Immature natural killer cell (primary cell): ENCODE measurements around the gene TSSK2. TPM values are rescaled to one million over a fixed set of nuclear protein-coding genes. Genes with fewer than 3 reads are reported as not detected.
"Not testable (repeated sequence)": the region's sequence is repeated elsewhere in the genome, so short reads cannot be mapped to it uniquely, and the experiment has no call there.

Source experiments
- DNase-seq, 3 donors: peaks; one replicate each; pipeline ENCODE4 v3.0.0; 2022; ENCODE audit warnings: mixed read lengths in 1 of 3
- H3K27ac Mint-ChIP-seq, 6 donors: one replicate each; pipeline ENCODE4 v1.8.0; 2020; ENCODE audit warnings: mixed read lengths in 6 of 6, mild to moderate bottlenecking in 5 of 6, inconsistent platforms in 4 of 6, moderate library complexity in 3 of 6
- H3K27me3 Mint-ChIP-seq, 3 donors: one replicate each; pipeline ENCODE4 v1.8.0; 2020 to 2021; ENCODE audit warnings: low read depth in 3 of 3, mild to moderate bottlenecking in 3 of 3, mixed read lengths in 3 of 3, moderate library complexity in 3 of 3, inconsistent platforms in 1 of 3
- H3K36me3 Mint-ChIP-seq, 3 donors: one replicate each; pipeline ENCODE4 v1.8.0; 2020; ENCODE audit warnings: mixed read lengths in 3 of 3, inconsistent platforms in 2 of 3, mild to moderate bottlenecking in 2 of 3
- H3K4me1 Mint-ChIP-seq, 2 donors: one replicate each; pipeline ENCODE4 v1.8.0; 2020; ENCODE audit warnings: inconsistent platforms in 2 of 2, mild to moderate bottlenecking in 2 of 2, mixed read lengths in 2 of 2, moderate library complexity in 1 of 2
- H3K4me3 Mint-ChIP-seq, 5 donors: one replicate each; pipeline ENCODE4 v1.8.0; 2020; ENCODE audit warnings: mild to moderate bottlenecking in 5 of 5, mixed read lengths in 5 of 5, inconsistent platforms in 3 of 5, moderate library complexity in 3 of 5
- H3K9me3 Mint-ChIP-seq, 6 donors: one replicate each; pipeline ENCODE4 v1.8.0; 2020; ENCODE audit warnings: mild to moderate bottlenecking in 6 of 6, mixed read lengths in 6 of 6, inconsistent platforms in 4 of 6, moderate library complexity in 3 of 6
- polyA plus RNA-seq, 3 donors: library from polyadenylated mRNA; unstranded; fragments of 300-500 nt; fragmentation: Illumina TruSeq; gene quantifications; one replicate each; pipeline ENCODE4 v1.2.3, GENCODE V29; 2021

TSSK2 gene
- not detected for polyA plus RNA-seq

DNA sequence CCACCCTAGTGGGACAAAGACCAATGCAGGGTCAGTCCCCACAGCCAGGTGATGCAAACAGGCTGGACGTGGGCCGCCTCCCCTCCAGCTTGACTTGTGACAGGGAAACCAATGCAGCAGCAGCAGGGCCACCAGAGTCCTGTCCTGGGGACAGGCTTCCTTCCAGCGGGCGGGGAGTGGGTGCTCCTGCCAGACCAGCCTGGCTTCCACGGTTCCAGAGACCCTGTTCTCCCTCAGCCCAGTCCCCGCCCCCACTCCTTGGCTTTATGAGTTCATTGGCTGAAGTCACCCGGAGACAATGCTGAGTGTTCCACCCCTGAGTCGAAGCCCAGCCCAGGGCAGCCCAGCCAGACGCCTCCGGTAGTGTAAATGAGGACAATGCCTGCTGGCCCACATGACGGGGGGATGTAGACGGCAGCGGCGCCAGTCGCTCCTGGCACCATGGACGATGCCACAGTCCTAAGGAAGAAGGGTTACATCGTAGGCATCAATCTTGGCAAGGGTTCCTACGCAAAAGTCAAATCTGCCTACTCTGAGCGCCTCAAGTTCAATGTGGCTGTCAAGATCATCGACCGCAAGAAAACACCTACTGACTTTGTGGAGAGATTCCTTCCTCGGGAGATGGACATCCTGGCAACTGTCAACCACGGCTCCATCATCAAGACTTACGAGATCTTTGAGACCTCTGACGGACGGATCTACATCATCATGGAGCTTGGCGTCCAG lies at the start of gene TSSK2:
Gene TSSK2, plus strand, starts transcription at position 350 of the 726 bp plus-strand sequence. Its CDS starts 92 bp downstream, at position 442.
- no peaks in the 10 kb centered on the region for H3K4me1 Mint-ChIP-seq
- H3K27ac Mint-ChIP-seq = no peak within 1 kb of the TSS
- H3K36me3 Mint-ChIP-seq = peaks cover 5 to 8% (median 5%) of the 10 kb centered on the region in 3 donors
- H3K9me3 Mint-ChIP-seq = no peaks in the 10 kb centered on the region
- peaks cover 2 to 5% (median 5%) of the 10 kb centered on the region in 3 donors for H3K27me3 Mint-ChIP-seq
- no peak within 1 kb of the TSS for H3K4me3 Mint-ChIP-seq
- no peak for DNase-seq

DNA sequence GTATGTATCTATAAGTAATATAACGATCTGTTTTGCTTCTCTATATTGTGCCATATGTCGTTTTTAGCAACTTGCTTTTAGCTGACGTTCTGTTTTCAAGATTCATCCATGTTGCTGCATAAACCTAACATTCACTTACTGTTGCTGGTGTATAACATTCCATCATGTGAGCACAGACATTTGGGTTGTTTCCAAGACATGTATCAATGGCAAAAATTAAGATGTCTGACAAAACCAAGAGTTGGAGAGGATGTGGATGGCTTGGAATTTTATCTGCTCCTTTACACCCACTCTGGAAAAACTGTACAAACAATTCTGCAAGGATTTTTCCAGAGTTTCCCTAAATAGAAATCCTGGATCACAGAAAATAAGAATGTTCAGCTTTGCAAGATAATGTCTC lies 49.8 kb upstream of the TSSK2 start:
- peaks cover 13 to 30% of the 10 kb centered on the region in 2 donors for H3K4me1 Mint-ChIP-seq

DNA sequence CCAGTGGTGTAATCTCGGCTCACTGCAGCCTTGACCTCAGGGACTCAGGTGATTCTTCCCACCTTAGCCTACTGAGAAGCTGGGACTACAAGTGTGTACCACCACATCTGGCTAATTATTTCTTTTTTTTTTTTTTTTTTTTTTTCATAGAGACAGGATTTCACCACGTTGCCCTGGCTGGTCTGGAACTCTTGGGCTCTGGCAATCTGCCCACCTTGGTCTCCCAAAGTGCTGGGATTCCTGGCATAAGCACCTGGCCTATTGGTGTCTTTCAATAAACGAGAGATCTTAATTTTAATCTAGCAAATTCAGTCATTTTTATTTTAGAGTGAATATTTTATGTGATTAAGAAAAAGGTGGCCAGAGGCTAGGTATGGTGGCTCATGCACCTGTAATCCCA lies 49.0 kb upstream of the TSSK2 start:
- no peak overlapping the region for H3K4me3 Mint-ChIP-seq
- DNase-seq = no peak
- peaks cover 8 to 12% (median 8%) of the 10 kb centered on the region in 3 donors for H3K36me3 Mint-ChIP-seq
- H3K27ac Mint-ChIP-seq = no peak overlapping the region
- peaks cover 19 to 35% of the 10 kb centered on the region in 2 donors for H3K4me1 Mint-ChIP-seq
- no peaks in the 10 kb centered on the region for H3K9me3 Mint-ChIP-seq
- H3K27me3 Mint-ChIP-seq = peaks cover 0 to 3% (median 0%) of the 10 kb centered on the region in 3 donors

More for the DNA sequence above, 49.8 kb upstream of the TSSK2 start:
- peaks cover 5 to 12% (median 5%) of the 10 kb centered on the region in 3 donors for H3K36me3 Mint-ChIP-seq
- no peaks in the 10 kb centered on the region for H3K9me3 Mint-ChIP-seq
- H3K27ac Mint-ChIP-seq = no peak overlapping the region
- no peak overlapping the region for H3K4me3 Mint-ChIP-seq
- H3K27me3 Mint-ChIP-seq = peaks cover 0 to 3% (median 0%) of the 10 kb centered on the region in 3 donors
- DNase-seq = no peak

- H3K4me3 Mint-ChIP-seq = no peak overlapping the region
- peak overlapping the region in 1 of 6 donors; percentile 16 for H3K27ac Mint-ChIP-seq
- H3K27me3 Mint-ChIP-seq = peaks cover 0 to 3% (median 0%) of the 10 kb centered on the region in 3 donors
Observed at GRCh38 chr22:19082793-19083192, 48.3 kb upstream of the TSSK2 start.

GRCh38 chr22:19084126-19084525 lies 47.0 kb upstream of the TSSK2 start:
- not testable (repeated sequence) for H3K27ac Mint-ChIP-seq, DNase-seq, H3K4me3 Mint-ChIP-seq, H3K27me3 Mint-ChIP-seq, H3K9me3 Mint-ChIP-seq
- peaks cover 8 to 21% (median 18%) of the 10 kb centered on the region in 3 donors for H3K36me3 Mint-ChIP-seq
- peaks cover 21 to 28% of the 10 kb centered on the region in 2 donors for H3K4me1 Mint-ChIP-seq

More at GRCh38 chr22:19082793-19083192, 48.3 kb upstream of the TSSK2 start:
- Mint-ChIP-seq H3K36me3 (peaks cover 8 to 12% (median 9%) of the 10 kb centered on the region in 3 donors), H3K4me1 (peaks cover 19 to 35% of the 10 kb centered on the region in 2 donors), H3K9me3 (no peaks in the 10 kb centered on the region)
- no peak for DNase-seq

GRCh38 chr22:19084586-19084985 lies 46.5 kb upstream of the TSSK2 start:
- not testable (repeated sequence) for H3K4me3 Mint-ChIP-seq, H3K9me3 Mint-ChIP-seq, DNase-seq, H3K27me3 Mint-ChIP-seq, H3K27ac Mint-ChIP-seq
- Mint-ChIP-seq H3K4me1 (peaks cover 21 to 28% of the 10 kb centered on the region in 2 donors), H3K36me3 (peaks cover 8 to 21% (median 18%) of the 10 kb centered on the region in 3 donors)

DNA sequence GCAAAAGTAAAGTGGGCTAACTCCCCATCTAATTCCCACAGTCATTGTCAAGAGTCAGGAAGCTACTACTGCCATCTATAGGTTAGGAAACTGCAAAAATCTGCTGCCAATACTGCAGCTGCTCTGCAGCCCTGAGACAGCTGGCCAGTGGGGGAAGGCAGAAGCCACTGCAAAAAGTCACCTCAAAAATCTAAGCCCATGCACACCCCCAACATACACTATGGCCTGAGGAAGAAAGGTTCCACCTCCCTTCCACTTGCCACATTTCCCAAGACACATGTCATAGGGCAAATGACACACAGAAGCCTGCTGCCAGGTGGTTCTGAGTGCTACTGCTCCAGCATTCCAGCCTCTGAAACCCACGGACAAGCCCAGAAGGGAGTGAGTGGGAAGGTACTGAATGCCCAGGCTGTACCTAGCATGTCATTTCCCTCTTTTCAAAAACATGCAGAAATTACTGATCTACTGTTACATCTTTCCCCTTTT lies 45.8 kb upstream of the TSSK2 start:
- Mint-ChIP-seq H3K4me1 (peaks cover 21 to 32% of the 10 kb centered on the region in 2 donors), H3K27me3 (peaks cover 0 to 3% (median 0%) of the 10 kb centered on the region in 3 donors)

GRCh38 chr22:19086417-19086816 lies 44.7 kb upstream of the TSSK2 start:
- no peaks in the 10 kb centered on the region for H3K9me3 Mint-ChIP-seq
- H3K36me3 Mint-ChIP-seq = peaks cover 8 to 21% (median 18%) of the 10 kb centered on the region in 3 donors
- no peak overlapping the region for H3K4me3 Mint-ChIP-seq
- peak overlapping the region in 3 of 6 donors; percentile 31 to 51 (median 44) for H3K27ac Mint-ChIP-seq
- peaks cover 21 to 38% of the 10 kb centered on the region in 2 donors for H3K4me1 Mint-ChIP-seq
- peaks cover 0 to 3% (median 0%) of the 10 kb centered on the region in 3 donors for H3K27me3 Mint-ChIP-seq
- DNase-seq = no peak

More for the DNA sequence above, 45.8 kb upstream of the TSSK2 start:
- no peak for DNase-seq
- H3K4me3 Mint-ChIP-seq = peak overlapping the region in 2 of 5 donors; percentile 9 to 36
- H3K9me3 Mint-ChIP-seq = no peaks in the 10 kb centered on the region
- peaks cover 8 to 21% (median 18%) of the 10 kb centered on the region in 3 donors for H3K36me3 Mint-ChIP-seq
- H3K27ac Mint-ChIP-seq = peak overlapping the region; percentile 1 to 83 (median 36)

DNA sequence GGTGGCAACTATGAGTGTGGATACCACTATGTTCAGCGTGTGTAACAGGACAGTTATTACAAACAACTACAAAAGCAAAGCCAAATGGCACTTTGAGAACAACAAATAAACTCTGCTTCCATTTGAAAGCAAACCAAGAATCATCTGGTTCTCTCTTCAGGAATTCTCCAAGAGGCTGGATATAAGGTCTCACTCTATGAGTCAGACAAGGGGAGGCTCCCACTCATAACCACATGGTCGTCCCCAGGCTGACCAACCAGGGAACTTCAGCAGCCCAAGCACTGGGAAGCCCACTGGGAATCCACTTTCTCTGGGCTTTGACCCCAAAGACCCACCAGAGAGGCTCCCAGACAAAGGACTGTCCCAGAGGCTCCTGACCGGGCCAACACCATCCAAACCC lies 44.2 kb upstream of the TSSK2 start:
- Mint-ChIP-seq H3K27ac (peak overlapping the region in 2 of 6 donors; percentile 44 to 51), H3K4me3 (no peak overlapping the region), H3K36me3 (peaks cover 8 to 21% (median 18%) of the 10 kb centered on the region in 3 donors)

GRCh38 chr22:19088866-19089595 lies 42.1 kb upstream of the TSSK2 start:
- no peak for DNase-seq
- no peak overlapping the region for H3K4me3 Mint-ChIP-seq
- H3K36me3 Mint-ChIP-seq = peaks cover 8 to 16% (median 13%) of the 10 kb centered on the region in 3 donors
- H3K27ac Mint-ChIP-seq = peak overlapping the region in 1 of 6 donors; percentile 35
- no peaks in the 10 kb centered on the region for H3K9me3 Mint-ChIP-seq
- peaks cover 0 to 2% (median 0%) of the 10 kb centered on the region in 3 donors for H3K27me3 Mint-ChIP-seq
- peaks cover 24 to 37% of the 10 kb centered on the region in 2 donors for H3K4me1 Mint-ChIP-seq

More for the DNA sequence above, 44.2 kb upstream of the TSSK2 start:
- no peak for DNase-seq
- Mint-ChIP-seq H3K4me1 (peaks cover 22 to 38% of the 10 kb centered on the region in 2 donors), H3K9me3 (no peaks in the 10 kb centered on the region), H3K27me3 (peaks cover 0 to 3% (median 0%) of the 10 kb centered on the region in 3 donors)

- Mint-ChIP-seq H3K4me1 (peaks cover 19 to 33% of the 10 kb centered on the region in 2 donors), H3K27ac (no peak overlapping the region), H3K27me3 (peaks cover 0 to 2% (median 0%) of the 10 kb centered on the region in 3 donors), H3K36me3 (peaks cover 5 to 13% (median 13%) of the 10 kb centered on the region in 3 donors), H3K9me3 (no peaks in the 10 kb centered on the region), H3K4me3 (no peak overlapping the region)
- DNase-seq = no peak
Observed at GRCh38 chr22:19090183-19090582, 40.9 kb upstream of the TSSK2 start.

- Mint-ChIP-seq H3K9me3 (no peaks in the 10 kb centered on the region), H3K27ac (no peak overlapping the region), H3K4me3 (no peak overlapping the region), H3K4me1 (peaks cover 15 to 30% of the 10 kb centered on the region in 2 donors), H3K27me3 (peaks cover 0 to under 1% (median 0%) of the 10 kb centered on the region in 3 donors), H3K36me3 (peaks cover 3 to 13% (median 10%) of the 10 kb centered on the region in 3 donors)
- no peak for DNase-seq
Observed at GRCh38 chr22:19090586-19091127, 40.5 kb upstream of the TSSK2 start.

DNA sequence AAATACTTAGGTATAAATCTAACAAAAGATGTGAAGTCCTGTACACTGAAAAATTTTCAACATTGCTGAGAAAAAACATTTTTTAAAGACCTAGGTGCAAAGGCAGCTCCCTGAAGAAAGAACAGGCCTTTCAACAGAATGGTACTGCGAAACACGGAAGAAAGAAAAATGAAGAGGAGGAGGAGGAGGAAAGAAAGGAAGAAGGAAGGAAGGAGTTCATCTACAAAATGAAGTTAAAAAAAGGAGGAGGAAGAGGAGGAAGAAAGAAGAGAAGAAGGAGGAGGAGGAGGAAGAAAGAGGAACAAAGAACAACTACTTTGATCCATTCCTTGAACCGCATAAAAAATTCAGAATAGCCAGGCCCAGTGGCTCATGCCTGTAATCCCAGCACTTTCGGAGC lies 38.4 kb upstream of the TSSK2 start:
- no peaks in the 10 kb centered on the region for H3K27me3 Mint-ChIP-seq
- DNase-seq = no peak
- H3K4me1 Mint-ChIP-seq = peaks cover 17 to 37% of the 10 kb centered on the region in 2 donors
- peaks cover 0 to 13% (median 9%) of the 10 kb centered on the region in 3 donors for H3K36me3 Mint-ChIP-seq
- peak overlapping the region in 3 of 6 donors; percentile 14 to 85 (median 43) for H3K27ac Mint-ChIP-seq
- no peak overlapping the region for H3K4me3 Mint-ChIP-seq
- no peaks in the 10 kb centered on the region for H3K9me3 Mint-ChIP-seq
